Eye (tissue), 1 donor: ENCODE data around the gene C7orf25.

Source experiments
- DNase-seq: peaks from one replicate; pipeline ENCODE4 v3.0.0-alpha.2; 2015

The C7orf25 gene

DNA sequence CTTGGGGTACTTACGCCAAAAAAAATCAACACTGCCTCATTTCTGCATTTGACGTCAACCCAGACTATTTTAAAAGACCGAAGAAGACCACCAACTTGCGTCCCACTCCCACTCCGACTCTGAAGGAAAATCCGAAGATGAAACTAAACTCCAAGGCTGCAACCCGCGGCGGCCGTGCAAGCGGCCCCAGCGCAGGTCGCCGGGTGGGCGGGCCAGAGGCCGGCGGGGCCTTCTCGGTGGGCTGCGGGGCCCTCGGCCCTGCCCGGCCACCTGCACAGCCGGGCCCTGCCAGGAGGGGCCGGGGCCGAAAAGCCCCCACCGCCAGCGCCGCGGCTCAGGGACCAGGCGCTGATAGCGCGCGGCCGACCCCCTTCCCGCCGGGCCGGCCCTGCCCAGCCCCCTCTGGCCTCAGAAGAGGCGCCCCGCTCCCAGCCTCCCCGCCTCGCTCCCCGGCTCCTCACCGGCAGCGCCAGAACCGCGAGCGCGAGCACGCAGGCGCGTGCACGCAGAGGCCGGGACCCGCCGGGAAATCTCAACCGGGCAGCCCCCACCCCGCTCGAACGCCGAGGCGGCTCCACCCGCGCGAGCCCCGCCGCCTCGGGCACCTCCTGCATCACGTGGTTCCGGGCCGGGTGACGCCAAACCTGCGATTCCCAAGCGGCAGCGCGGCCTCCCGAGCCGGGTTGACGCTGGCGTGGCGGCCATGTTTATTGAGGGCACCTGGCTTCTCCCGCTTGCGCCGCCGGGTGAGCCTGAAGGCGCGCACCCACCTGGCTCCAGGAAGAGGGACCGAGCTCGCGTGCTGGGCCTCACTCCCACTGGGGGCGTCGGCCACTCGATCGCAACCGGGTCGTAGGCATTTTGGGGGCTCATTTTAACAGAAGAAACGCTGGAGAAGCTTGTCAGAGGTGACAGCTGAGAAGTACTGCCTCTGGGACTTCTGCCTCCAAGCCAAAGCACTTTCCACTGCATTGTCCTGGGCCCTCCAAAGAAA lies at the start of gene C7orf25:
Gene C7orf25 (minus strand): TSS at position 617 of the 994 bp plus-strand sequence. CDS start 1,170 bp downstream, outside the sequence.
- peak; percentile 98 for DNase-seq

DNA sequence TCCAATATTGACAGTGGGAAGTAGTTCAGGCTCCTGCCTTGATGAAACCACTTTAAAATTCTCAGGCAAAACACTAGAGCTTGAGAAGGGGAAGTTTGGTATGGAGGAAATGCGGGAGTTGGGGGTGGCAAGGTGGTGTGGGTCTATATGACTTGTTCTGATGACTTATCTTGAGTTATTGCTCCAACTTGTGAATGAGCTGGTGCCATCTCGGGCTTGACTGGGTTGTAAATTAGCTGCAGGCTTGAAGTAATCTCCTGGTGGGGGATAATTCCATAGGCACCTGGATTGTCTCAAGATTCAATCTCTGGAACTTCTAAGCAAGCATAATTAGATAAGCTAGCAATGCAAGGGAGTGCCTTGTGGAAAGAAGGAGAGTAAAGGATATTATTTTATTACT lies 49.3 kb upstream of the C7orf25 start:
- no peak for DNase-seq

DNA sequence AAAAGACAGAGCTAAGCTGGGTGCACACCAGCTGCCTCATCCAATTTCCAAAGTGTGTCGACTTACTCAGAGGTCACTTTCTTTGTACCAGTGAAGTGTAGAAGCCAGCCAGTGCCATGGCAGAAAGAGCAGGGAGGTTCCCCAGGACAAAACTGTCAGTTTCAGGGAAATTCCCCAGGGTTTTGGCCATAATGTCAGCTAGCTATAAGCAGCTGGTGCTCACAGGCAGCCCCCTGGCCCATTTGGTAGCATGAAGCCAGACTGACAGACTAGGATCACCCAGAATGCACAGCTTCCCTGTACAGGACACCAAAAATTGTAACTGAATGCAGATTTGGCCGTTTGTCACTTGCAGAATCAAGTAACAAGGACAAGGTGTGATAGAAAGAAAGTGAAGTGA lies 48.9 kb upstream of the C7orf25 start:
- DNase-seq: peak; percentile 18

- no peak for DNase-seq
Measured at GRCh38 chr7:42959549-42959948, 47.7 kb upstream of the C7orf25 start.

GRCh38 chr7:42956062-42956461 lies 44.2 kb upstream of the C7orf25 start:
- no peak for DNase-seq

DNA sequence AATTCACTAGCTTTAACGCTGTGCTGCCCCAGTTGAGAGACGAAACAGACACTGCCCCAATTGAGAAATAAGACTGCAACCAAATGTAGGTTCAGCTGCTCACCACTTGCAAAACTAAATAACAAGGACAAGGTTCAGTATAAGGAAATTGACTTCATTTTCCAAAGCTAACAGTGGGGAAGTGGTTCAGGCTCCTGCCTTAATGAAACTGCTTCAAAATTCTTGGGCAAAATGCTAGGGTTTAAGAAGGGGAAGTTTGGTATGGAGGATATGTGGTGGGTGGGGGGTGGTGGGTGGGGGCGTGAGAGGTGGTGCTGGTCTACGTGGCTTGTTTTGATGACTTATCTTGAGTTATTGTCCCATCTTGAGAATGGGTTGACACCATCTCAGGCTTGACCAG lies 42.1 kb upstream of the C7orf25 start:
- DNase-seq: no peak

DNA sequence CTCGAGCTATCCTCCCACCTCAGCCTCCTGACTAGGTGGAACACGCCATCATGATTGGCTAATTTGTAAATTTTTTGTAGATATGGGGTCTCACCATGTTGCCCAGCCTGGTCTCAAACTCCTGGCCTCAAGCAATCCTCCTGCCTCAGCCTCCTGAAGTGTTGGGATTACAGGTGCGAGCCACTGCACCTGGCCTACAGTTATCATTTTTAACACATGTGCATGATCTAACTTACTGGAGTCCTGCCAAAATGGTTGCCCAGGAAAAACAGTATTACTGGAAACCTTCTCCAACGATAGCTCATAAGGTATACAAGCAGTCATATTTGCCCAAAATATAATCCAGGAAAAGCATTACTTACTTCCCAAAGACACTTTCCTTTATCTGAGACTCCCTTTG lies 40.5 kb upstream of the C7orf25 start:
- no peak for DNase-seq

GRCh38 chr7:42950417-42950816 lies 38.5 kb upstream of the C7orf25 start:
- DNase-seq: no peak

DNA sequence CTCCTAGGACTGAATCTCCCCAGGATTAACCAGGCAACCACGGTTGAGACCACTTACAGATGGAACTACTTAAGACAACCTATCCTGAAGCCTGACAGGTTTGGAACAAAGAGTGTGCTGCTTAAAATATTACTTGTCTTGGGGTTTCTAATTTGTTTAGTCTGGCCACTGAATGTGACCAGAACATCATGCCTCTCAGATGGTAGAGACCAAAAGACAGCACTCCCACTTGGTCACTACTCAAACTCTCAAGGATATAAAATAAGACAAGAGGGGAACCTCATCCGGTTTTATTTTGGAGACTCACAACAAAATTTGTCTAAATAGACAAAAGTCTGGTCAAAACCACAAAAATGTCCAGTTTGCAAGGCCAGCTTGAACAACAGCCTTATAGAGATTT lies 35.7 kb upstream of the C7orf25 start:
- no peak for DNase-seq

- no peak for DNase-seq
Measured at GRCh38 chr7:42946627-42946950, 34.7 kb upstream of the C7orf25 start.

DNA sequence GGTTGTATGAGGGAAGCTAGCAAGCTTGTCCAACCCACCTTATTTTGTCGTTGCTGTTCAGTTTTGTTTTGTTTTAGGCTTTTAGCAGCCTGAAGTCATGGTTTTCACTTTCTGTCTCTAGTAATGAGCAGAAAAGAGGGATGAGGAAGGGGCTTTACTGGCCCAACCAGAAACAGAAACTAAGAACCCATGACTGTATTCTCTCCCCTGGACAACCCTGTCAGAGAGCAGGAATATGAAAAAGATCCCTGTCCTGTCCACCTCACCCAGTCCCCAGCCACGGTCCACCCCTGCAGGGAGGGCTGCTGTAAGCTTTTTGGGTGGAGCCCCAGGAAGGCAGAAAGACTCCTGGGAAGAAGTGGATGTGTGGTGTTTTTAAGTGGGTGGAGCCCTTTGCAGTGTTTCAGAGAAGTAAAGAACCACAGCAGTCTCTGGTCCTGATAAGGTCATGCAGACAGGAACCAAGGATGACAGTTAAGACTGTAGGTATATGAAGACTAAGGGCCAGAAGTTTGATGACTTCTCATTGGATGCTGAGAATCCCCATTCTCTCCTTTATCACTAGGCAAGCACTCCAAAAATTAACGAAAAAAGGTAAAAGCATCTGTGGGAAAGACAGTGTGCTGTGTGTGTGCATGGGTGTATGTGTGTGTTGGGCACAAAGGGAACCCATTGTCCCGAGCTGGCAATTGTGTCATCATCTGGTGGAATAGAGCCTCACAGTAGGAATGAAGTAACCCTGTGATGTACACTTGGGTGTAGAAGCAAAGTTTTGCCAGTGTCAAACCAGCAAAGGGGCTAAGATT lies 34.2 kb upstream of the C7orf25 start:
- DNase-seq: no peak

DNA sequence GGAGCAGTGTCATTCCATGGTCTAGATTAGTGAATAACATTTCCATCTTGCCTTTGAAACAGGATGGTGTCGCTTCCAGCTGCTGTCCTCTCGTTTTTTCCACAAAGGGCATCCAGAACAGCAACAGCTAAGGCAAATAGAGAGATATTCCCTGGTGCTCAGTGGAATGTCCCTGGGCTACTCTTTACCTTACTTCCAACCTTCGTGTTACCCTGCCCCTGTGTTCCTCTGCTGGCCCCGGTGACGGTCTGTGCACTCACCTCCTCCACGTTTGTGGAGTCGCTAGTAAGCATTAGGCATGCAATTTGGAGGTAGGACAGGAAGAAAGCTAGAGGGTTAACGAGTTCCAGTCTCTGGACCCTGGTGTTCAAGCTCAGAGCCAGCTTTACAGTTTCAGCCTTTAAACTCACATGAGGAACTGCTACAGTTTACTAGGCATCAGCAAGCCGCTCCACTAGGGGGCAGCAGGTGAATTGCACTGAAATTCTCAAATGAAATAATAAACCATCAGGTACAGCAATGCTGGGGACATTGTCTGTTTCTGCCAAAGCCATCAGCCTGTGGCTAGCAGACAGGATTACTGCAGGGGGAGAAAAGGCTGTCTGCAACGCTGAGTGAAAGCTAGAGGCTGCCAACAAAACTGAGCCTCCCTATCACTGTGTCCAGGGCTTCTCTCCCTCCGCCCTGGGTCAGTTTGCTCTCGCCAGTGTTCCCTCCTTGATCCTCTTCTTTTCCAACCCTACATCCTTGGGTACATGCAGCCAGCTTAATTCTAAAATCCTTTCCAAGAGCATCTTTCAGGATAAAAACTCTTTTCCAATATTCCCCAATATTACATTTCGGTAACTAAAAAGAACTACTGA lies 29.3 kb upstream of the C7orf25 start:
- peak; percentile 93 for DNase-seq

- no peak for DNase-seq
Measured at GRCh38 chr7:42939457-42940240, 27.8 kb upstream of the C7orf25 start.

- no peak for DNase-seq
Measured at GRCh38 chr7:42935861-42936260, 24.0 kb upstream of the C7orf25 start.

DNA sequence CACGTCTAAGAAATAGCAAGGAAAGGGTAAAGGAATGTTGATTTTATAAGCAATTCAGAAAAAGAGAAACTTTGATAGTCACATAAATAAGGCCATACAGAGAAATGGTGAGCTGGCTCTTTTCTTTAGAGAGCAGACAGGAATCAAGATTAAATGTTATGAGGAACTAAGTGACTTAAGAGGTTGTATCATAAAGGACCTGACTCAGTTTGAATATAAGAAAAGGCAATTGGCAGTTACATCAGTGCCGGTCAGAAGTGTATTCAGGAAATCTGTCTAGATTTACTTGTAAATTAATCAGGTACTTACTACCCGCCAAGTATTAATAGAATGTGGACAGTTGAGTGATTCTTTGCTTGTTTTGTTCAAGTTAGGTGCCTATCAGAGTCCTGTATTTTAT lies 22.4 kb upstream of the C7orf25 start:
- DNase-seq: no peak

DNA sequence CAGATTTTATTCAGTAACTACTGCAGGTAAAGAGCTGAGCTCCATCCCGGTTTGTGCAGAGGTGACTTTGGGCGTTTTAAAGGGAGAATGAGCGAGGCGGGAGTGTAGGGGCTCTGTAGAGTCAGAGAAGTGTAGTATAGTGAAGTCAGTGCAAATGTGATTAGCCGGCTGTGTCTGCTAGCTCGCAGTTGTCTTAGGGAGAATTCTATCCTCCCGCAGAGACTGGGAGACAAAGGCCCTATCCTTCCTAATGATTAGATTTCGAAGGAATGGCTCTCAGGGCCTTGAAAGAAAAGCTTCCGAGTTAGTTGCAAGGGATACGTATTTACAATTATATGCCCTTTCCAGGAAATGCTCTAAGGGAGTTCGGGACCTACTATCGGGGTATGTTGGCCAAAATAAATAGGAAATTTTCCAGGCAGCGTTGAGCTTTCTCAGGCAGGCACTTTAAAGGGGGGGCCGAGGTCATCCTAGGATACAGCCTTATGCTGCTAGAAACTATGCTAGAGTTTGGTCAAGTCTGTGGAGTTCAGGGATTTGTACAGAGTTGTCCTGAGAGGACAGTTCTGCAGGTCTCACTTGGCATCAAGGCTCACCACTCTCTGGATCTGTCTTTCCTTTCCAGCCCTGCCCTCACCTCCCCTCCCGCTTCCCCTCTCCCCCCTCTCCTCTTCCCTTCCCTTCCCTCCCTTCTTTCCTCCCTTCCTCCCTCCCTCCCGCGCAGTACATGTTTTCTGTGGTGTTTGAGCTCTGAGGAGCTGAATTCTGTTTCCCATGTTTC lies 21.1 kb upstream of the C7orf25 start:
- peak; percentile 73 for DNase-seq

DNA sequence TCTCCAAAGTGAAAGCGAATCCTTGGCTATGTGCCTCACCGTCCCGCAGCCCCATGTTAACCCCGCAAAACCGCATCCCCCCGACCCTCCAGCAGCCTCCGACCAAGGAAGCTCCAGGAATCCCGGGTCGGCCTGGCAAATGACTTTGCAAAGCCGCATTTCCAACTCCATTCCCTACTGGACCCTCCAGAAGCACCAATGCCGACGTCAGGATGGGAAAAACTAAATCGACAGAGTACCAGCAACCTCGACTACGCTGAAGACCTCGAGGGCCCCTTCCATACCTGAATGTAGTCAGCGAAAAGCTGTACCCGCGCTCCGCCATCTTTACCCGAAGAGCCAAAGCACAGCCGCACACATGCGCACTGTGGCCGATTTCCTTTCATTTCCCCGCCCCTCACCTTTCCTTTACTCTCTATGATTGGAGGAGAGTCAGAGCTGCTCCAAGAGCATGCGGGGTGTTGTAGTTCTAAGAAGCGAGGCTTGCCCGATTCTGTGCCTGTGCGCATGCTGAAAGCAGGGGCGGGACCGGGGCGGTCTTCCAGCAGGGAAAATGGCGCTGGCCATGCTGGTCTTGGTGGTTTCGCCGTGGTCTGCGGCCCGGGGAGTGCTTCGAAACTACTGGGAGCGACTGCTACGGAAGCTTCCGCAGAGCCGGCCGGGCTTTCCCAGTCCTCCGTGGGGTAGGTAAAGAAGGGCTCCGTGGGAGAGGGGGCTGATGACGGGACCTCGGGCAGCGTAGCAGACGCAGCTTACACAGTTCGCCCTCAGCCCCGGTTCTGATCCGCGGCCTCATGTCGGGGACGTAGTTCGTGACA lies 20.2 kb upstream of the C7orf25 start, which contains the start of the genes MRPL32 and PSMA2:
Gene MRPL32 (plus strand): TSS at position 543 of the 818 bp plus-strand sequence. CDS start 11 bp downstream, at position 554.
Gene PSMA2 (minus strand): TSS at position 341 of the 818 bp plus-strand sequence. CDS start 16 bp downstream, at position 325.
- DNase-seq: peak; percentile 99

DNA sequence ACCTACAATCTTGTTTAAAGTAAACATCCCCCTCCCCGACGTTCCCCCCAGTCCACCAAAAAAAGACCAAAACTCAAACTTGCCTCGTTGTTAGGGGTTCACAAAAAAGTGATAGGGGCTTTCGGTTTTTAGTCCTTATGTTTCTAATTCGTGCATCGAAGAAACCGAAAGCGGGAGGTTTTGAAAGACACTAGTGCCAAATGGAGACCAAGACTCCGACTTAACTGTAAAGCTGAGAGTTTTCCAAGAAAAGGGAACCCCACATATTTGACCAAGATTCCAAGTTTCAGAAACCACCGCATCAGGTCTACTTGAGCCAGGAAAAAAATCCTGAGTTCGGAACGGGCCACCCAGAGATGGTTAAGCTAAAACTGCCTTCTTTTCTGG lies 19.6 kb upstream of the C7orf25 start:
- DNase-seq: no peak

DNA sequence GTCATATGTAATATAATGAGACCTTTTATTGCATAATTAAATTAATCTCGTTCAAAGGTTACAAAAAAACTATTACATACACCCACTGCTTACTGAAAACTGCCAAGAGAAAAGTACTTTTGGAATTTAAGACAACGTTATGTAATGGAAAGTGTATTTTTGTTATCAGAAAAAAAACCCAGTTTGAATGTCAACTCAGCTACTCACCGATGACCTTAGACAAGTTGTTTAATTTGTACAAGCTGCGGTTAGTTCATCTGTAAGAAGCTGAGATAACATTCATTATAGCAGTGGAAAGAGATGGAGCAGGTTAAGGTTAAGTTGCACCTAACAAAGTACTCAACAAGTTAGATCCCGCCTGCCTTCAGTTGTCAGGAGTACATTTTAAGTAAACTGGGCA lies 19.0 kb upstream of the C7orf25 start:
- peak; percentile 17 for DNase-seq

DNA sequence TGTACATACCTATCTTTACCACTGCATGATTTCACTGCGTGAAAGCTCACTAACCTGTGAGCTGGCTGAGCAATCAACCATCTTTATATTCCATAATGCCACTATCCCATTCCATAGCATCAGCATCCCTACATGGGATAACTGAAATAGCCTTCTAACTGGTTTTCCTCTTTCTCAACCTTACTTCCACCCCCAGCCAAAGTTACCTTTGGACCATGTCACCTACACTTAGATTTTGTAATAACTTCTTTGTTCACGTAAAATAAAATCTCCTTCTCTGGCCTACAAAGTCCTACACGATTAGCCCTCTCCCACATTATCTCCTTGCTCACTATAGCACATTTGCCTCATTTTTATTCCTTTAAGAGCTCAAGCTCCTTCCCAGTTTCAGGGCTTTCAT lies 17.6 kb upstream of the C7orf25 start:
- no peak for DNase-seq
